ENCODE results near the gene EXOC6B. TPM values are rescaled to one million over a fixed set of nuclear protein-coding genes. Genes with fewer than 3 reads are reported as not detected.

Gene EXOC6B
- total and polyA plus RNA-seq, 2 of the 8 experiments (the other 6 are each of a cell fraction or from before 2014, with no cell fraction given), result 13.5 to 33.0 TPM

GRCh38 chr2:72338076-72338475, 487.8 kb downstream of the EXOC6B start:
- H2AK5ac ChIP-seq (ENCODE audit: low read depth, low read length), result no peak overlapping the region
- no peak overlapping the region for H3K18ac ChIP-seq (ENCODE audit: extremely low read depth, low read length)
- CTCF ChIA-PET (ENCODE audit: partially characterized antibody), result interaction anchor here (1.9 kb wide), 1 partner anchor 12 kb away, joined by 15 read pairs; no protein-coding TSS in a partner anchor
- H3K79me2 ChIP-seq (ENCODE audit: control insufficient read depth in 1 of 2, insufficient read depth in 2 of 2, low read length in 2 of 2), result no peaks in the 10 kb centered on the region
- DNase-seq (ENCODE audit: low read depth in 1 of 2, low spot score in 2 of 2) (no peak), FAIRE-seq (no peak)
- no peaks in the 10 kb centered on the region for H4K20me1 ChIP-seq (replicated peaks in 1 of 2; ENCODE audit: control insufficient read depth in 1 of 2, insufficient read depth in 2 of 2, low read length in 2 of 2)
- no peak overlapping the region for H2BK120ac ChIP-seq (replicated peaks; ENCODE audit: low read depth, low read length)
- POLR2A ChIA-PET (ENCODE audit: partially characterized antibody), result interaction anchor here (0.6 kb wide), 1 partner anchor 363 kb away, joined by 3 read pairs; no protein-coding TSS in a partner anchor
- H3K27me3 ChIP-seq (replicated peaks in 1 of 4; ENCODE audit: control insufficient read depth in 3 of 4, extremely low read depth in 1 of 4, insufficient read depth in 3 of 4, low read length in 3 of 4), result no peaks in the 10 kb centered on the region
- H3K4me2 ChIP-seq (ENCODE audit: insufficient read depth in 1 of 2, low read depth in 2 of 2, low read length in 2 of 2), result no peak overlapping the region
- TF ChIP-seq SAP30 (IDR thresholded peaks at IDR 0.05; ENCODE audit: insufficient read depth, insufficient replicate concordance, low read length), result no peak
- no peak for TF ChIP-seq GTF2F1 (IDR thresholded peaks at IDR 0.05; ENCODE audit: borderline replicate concordance, low read depth, low read length)
- TF ChIP-seq TBP (IDR thresholded peaks at IDR 0.05; ENCODE audit: low read depth, low read length), result no peak
- TF ChIP-seq SIX5 (IDR thresholded peaks at IDR 0.05; ENCODE audit: low read depth, low read length), result no peak
- TF ChIP-seq PHF8 (conservative IDR thresholded peaks at IDR 0.05; ENCODE audit: low read depth, low read length), result no peak
- TF ChIP-seq NRF1 (IDR thresholded peaks at IDR 0.05; ENCODE audit: low read depth, low read length), result no peak
- no peak for TF ChIP-seq BRCA1 (IDR thresholded peaks at IDR 0.05; ENCODE audit: low read depth, low read length)
- no peak overlapping the region for H3K4me3 ChIP-seq (ENCODE audit: extremely low read depth in 1 of 4, insufficient read depth in 2 of 4, low read depth in 3 of 4, low read length in 4 of 4)
- no peaks in the 10 kb centered on the region for H3K9me3 ChIP-seq (ENCODE audit: insufficient read depth in 2 of 2, low read depth in 1 of 2, low read length in 1 of 2)
- no peak overlapping the region for H3K27ac ChIP-seq (ENCODE audit: low read depth, low read length)
- H2BK5ac ChIP-seq (ENCODE audit: low read depth, low read length), result no peak overlapping the region
- H3K4ac ChIP-seq (replicated peaks; ENCODE audit: insufficient read length, low read depth, low read length), result no peak overlapping the region
- H4K5ac ChIP-seq (ENCODE audit: insufficient read length, low read depth, low read length), result no peak overlapping the region
- 83% methylated on average over 1 of the region's 1 CpG; no CpG with 5 or more reads in 1 of the 2 experiments for WGBS, 2 experiments (ENCODE audit: extremely low coverage in 1 of 2, insufficient coverage in 1 of 2, insufficient read length in 1 of 2, insufficient replicate concordance in 2 of 2, low coverage in 1 of 2, low lambda C conversion rate in 2 of 2, missing lambda C conversion rate in 1 of 2)
- no peak overlapping the region for H3K14ac ChIP-seq (ENCODE audit: insufficient read length)
- H4K8ac ChIP-seq (ENCODE audit: extremely low read depth, insufficient read depth, low read length), result no peak overlapping the region
- H4K91ac ChIP-seq (replicated peaks; ENCODE audit: insufficient read length, low read length), result no peak overlapping the region
- H3K79me1 ChIP-seq (ENCODE audit: low read depth, low read length), result no peaks in the 10 kb centered on the region
- no peak overlapping the region for H2BK15ac ChIP-seq (ENCODE audit: low read length)
- no peak overlapping the region for H3K9ac ChIP-seq (replicated peaks in 1 of 4; ENCODE audit: extremely low read depth in 1 of 4, low read depth in 3 of 4, low read length in 3 of 4)
- no peak overlapping the region for H3K56ac ChIP-seq (replicated peaks; ENCODE audit: insufficient read length, low read depth, low read length)
- no peak overlapping the region for H3K23ac ChIP-seq (ENCODE audit: insufficient read length)
- H3K4me1 ChIP-seq (replicated peaks in 1 of 4; ENCODE audit: control insufficient read depth in 3 of 4, insufficient read depth in 4 of 4, low read length in 3 of 4), result no peaks in the 10 kb centered on the region
- H2AFZ ChIP-seq (ENCODE audit: low read length), result no peak overlapping the region
- no peak overlapping the region for H2BK20ac ChIP-seq (ENCODE audit: low read length)
- H3K23me2 ChIP-seq (ENCODE audit: low read depth, low read length), result no peaks in the 10 kb centered on the region
- H3K36me3 ChIP-seq (ENCODE audit: control insufficient read depth in 2 of 4, insufficient read depth in 4 of 4, low read length in 3 of 4), result no peaks in the 10 kb centered on the region
- no peak overlapping the region for H2BK12ac ChIP-seq (ENCODE audit: low read depth, low read length)
